Right hindlimb (tissue), 1 donor: ENCODE data around the gene PACRG.

Experiments used
- DNase-seq: peaks from one replicate; pipeline ENCODE4 v3.0.0-alpha.2; 2018

The PACRG gene

DNA sequence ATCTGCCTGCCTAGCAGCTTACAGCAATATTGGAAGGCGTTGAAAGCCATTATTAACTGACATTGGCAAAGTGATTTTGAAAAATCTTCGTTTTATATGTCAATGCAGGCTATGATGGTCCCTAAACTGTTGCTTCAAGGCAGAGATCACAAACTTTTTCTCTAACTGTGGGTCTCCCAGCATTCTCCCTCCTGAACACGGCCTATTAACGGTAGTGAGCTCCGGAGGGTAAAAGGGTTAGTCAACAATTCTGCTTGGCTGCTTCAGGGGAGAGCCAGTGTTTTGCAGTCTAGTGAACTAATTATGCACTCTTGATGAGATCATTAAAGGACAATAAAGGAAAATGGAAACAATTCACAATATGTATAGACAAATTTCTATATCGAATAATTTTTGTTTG lies 424.9 kb downstream of the PACRG start:
- no peak for DNase-seq

DNA sequence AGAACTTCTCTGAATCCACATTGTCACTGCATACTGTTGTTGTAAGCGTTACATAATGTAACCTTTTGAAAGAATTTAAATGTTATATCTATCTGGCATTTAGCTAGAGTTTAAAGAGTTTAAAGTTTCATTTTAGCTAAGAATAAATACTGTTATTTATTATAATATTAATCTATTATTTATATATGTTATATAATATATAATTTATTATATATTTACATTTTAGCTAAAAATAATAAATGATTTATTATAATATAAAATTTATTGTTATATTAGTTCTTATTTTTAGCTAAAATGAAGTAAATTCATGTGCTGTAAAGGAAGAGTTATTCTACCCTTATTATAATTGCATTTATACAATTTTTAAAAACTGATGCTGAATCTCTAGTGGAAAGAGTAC lies 431.3 kb downstream of the PACRG start:
- DNase-seq = no peak

DNA sequence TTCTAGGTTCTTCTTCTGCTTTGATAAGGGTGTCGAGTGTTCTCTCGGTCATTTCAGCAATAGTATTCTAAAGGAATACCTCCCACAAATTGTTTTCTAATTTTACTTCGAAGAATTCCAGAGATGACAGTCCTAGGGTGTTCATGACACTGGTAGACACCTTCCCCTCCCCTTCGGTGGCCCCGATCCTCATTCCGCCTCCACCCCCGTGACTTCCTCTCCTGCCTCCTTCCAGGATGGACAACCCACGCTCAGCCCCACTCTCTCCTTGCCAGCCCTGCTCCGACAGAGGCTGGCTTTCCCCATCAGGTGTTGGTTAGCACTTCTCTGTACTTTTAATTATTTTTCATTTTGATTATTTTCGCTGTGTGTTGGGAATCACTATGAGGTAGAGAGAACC lies 431.9 kb downstream of the PACRG start:
- no peak for DNase-seq

DNA sequence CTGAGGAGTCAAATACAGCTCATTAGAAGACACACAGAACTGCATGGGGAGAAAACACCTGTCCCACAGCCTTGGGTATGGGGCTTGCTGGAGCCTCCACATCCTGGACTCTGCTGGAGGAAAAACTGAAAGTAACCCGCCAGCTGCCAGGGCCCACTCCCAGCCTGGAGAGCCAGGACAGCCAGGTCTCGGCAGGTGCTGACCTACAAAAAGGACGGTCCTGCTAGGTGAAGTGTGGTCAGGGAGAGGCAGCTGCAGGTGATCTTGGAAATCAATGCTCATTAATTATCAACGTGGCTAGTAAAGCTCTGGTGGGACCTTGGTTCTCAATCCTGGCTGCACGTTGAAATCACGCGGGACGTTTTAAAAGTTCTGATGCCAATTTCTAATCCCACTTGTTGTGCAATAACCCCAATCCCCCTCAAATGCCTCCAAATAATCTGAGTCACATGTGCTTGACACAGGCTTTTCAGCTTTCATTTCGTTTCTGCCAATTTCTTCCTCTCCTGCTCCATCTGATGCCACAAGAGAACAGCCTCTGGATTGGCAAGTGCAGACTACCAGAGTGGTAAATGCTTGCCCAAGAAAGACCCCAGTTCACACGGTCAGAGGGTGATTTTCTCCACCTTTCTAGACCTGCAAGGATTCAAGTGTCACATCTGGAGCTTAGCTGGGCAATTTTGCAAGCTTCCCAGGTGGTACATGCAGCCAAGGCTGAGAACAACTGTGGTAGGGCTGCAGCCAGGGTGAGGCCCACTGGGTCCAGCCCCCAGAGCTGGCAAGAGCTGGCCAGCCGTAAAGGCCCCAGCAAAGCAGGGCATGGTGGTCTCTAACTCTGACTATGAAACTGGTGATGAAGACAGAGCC lies 434.5 kb downstream of the PACRG start:
- no peak for DNase-seq

DNA sequence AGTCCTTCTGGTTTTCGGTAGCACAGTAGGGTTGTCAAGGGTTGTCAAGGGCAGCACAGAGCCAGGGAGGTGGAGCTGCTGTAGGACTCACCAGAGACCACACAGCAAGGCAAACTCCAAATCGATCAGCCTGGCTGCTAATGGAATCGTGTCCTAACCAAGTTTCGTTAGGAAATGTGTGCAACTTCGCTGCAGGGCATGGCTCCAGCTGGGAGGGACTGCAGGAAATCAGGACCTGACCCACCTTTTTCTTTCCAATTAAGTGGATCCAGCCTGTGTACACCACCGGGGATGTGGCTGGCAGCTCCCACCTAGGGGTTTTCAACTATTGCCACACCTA lies 435.1 kb downstream of the PACRG start:
- no peak for DNase-seq

DNA sequence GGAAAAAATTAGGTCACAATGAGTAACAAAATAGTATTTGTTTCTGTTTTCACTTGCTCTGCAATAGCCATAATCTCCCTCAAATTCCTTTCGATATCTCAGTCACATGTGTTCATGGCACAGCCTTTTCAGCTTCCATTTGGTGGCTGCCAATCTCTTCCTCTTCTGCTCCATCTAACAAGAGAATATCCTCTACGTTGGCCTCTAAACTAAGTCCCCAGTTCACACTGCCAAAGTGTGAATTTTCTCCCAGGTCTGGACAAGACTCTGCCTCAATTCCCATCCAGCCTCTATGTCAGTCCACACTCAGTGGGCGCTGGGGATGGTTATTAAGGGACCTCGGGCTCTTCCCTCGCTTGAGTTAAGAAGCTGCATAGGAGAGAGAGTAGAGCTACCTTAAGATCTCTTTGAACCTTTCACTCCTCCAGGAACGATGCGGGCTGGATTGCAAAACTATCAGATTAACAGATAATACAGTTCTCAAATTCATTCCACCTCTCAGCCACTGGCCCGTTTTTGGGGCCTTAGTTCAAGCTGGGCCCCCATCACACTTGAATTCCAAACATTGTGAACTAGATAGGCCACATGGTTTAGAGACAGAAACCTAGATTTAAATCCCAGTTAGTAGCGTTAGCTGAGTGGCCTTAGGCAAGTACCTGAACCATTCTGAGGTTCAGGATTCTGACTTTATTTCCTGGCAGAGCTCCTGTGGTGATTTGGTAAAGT lies 436.6 kb downstream of the PACRG start:
- no peak for DNase-seq

DNA sequence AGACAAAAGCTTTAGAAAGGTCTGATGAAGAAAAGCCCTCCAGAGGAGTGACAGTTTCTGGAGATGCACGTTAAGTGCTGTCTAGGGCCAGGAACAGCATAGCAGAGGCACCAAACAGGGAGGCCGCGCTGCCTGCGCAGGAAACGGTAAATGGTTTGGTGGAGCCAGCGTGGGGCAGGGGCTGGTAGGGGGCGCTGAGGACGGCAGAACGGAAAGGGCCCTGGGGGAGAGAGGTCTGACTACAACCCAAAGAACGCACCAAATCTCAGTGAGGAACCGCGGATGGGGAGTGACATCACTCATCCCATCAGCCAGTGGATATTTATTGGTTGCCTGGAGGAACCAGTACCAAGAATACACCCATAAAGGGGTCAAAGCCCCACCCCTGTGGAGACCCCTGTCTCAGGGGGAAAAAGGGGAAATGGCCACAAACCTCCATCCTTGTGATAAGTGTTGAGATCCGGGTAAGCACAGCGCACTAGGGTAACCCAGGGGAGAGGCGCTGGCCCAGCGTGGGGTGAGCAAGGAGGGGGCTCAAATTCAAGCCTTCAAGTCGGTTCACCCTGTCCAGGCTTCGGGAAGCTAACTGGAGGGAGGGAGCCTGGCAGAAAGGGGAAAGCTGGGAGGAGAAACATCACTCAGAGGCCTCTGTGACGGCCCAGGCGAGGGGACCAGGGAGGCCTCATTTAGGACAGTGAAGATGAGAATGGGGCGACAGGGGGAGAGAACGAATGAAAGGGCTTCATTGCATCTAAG lies 437.6 kb downstream of the PACRG start:
- DNase-seq = no peak

DNA sequence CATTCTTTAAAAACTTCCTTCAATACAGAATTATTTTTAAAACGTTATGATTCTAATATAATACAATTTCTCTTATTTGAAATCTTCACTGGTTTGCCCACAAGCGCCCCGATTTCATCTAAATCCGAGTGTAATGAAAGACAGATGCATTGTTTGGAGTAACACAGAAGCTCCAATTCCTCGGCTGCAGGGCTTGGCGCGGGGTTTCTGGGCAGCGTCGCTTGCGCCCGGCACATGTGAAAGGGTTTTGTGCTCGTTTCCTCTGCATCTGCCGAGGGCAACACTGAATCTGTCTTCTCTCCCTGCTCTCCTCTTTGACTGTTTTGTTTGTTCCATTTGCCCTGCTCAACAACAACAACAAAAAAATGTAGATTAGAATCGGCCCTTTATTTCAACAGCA lies 438.1 kb downstream of the PACRG start:
- no peak for DNase-seq

DNA sequence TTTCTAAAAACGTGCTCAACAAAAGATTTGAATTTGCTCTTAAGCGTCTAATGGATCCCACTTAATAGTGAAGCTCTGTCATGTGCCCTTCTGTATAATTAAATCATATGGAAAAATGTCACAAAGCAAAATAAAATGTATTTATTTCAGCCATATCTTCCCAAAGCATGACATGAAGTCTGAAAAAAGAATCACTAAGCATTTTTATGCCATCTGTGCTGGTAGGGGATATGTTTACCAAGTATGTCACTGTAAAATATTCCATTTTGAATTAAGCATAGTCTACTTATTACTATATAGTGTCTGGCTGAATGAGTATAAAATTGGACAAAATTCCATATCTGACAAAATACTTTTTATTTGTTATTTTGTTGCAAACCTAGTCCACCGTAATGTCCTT lies 438.7 kb downstream of the PACRG start:
- no peak for DNase-seq

DNA sequence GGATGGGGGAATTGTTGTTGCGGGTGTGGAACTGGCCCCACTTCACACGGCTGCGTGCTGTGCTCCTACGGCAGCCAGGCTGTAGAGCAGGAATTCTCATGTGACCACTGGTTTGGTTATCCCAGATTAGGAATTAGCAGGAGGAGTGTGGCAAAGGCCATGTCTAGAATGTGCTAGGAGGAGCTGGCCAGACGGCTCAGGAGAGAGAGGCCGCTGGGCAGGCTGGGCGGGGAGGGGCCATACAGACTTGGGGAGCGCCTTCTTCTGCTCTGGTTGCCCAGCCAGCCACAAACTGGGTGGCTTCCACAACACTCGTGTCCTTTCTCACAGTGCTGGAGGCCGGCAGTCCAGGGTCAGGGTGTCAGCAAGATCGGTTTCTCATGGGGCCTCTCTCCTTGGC lies 441.7 kb downstream of the PACRG start:
- no peak for DNase-seq

DNA sequence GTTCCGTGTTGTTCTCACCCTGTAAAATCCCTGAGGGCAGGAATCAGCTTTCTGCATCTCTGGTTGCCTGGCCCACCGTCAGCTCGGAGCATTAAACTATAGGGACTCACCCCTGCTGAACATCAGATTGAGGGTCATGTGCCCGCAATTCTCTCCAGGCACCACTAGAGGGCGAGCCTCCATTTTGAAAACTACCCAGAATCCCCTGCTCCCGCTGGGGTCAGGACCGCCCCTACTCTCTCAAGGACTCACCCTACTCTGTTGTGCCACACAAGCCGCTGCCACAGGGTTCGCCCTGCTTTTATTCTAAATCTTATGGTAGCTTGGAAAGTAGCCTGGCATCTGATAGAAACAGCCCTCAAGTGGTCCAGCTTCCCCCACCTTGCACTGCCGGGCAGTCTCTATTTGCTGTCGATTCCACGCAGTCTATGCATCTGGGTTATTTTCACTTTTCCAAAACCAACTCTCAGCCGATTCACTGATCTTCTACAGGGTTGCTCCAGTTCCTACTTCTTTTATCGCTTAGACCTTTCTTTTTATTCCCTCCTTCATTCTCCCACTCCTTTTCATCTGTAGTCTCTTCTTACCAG lies 442.6 kb downstream of the PACRG start:
- no peak for DNase-seq

DNA sequence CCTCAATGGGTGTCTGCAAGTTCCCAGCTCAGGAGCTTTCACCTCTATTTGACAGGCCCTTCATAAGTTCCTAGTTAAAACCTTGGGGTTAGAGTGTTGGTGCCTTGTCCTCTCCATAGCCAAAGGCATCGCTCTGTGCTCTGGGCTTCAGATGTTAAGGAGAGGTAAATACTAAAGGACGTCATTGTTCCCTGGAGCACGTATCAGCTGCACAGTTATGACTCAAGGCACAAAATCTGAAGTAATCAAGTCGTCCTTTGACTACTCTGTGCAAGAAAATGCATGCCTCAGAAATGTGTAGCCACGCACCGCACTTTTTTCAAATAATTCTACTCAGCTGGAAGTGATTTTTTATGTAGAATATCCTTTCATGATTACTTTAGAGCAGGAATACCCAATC lies 446.0 kb downstream of the PACRG start:
- DNase-seq = no peak

DNA sequence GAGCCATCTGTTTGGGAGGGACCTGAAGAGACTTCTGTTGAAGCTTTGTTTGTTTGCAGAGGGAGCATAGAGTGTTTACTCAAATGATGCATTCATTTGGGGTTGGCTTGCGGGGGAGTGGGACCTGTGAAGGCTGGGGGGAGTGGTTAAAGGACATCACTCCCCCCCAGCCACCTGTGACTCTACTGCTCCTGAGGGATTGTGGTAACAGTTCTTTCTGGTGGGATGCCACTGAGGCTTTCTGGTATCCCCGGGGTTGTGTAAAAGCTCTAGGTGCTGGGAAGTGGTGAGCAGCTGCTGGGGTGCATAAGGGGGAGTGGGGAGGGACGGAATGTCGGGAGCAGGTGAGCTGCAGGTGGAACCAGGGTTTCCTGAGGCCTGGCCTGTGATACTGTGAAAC lies 447.5 kb downstream of the PACRG start:
- no peak for DNase-seq

DNA sequence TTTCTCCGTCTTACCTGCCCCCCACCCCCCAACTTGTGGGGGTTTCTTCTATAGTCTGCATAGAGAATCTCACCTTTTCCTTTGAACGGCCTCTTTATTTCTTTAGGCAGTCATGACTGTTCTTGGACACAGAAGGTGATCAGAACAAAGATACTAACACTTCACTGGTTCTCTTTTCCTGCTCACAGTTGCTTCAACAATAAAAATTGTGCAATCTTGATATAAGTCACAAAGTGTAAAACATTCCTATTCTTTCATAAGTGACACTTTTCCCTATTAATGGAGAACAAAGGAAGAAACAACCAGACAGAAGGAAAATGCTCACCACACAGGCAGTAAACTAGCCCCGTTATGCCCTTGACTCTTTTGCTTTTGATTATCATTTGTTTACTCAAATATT lies 448.3 kb downstream of the PACRG start:
- DNase-seq = no peak

DNA sequence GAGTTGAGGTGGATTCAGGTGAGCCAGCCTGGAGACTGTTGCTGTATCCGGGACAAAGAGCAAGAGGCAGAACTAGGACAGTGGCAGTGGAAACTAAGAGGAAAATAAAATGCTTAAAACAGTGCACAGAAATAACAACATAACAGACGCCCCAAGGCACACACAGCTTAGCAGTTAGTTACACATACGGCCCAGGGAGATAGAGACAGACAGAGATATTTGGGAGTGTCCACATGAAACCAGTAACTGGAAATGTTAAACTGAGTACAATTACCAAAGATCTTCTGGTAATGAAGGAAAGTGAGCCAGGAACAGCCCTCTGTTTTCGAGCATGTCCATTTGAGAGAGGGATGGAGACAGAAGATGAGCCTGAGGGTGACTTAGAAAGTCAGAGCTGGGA lies 449.2 kb downstream of the PACRG start:
- no peak for DNase-seq

DNA sequence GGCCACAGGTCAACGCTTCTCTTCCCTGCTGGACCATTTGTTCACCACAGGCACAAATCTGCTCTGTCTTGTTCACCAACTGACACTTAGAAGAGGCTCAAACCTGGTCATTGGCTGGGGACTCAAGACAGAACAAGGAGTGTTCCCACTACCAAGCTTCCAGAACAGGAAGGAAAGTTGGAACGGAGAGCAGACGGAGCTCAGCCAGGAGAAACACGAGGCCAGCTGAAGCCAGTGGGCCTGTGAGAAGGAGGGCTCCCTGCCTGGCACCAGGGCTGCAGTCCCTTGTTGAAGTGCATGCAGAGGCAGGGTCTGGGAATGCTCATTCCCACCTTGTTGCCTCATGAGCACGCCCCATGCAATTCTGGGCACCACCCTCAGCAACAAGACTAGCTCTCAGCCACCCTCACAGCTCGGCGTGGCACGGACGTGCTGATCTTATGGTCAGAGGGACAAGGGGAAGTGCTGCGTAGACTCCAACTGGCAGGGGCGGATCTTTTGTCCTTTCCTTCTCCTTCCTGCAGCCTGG lies 450.2 kb downstream of the PACRG start:
- no peak for DNase-seq

DNA sequence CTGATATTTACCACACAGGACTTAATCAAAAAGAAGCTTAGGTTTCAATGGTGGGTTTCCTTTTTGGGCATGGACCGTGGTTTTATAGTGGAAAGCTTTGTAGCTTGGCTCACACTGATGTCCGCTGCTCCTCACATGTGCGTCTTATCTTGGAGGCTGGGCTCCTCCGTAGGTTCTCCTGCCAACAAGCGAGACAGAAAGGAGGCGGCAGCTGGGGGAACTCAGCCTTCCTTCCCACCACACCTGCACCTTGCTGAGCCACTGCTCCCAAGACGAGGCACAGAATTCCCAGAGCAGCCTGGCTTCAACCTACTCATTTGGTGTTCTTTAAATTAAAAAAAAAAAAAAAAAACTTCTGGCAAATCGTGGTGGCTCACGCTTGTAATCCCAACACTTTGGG lies 451.3 kb downstream of the PACRG start:
- no peak for DNase-seq

DNA sequence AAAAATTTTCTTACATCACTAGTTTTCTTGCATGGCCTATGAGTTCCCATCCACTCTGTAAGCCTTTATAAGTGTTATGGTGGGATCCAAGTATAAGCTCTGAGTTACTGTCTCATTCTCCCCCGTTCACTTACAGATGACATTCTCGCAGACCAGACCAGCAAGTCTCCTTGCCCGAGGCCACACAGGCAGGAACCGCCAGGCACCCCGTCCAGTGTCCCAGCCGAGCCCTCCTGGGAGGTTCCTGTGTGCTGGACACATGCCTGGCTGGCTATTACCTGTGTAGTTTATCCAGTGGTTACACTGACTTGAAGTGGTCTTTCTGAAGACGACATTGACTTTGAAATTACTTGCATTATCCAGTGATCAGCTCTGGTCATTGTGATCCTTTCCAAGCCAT lies 451.9 kb downstream of the PACRG start:
- no peak for DNase-seq

DNA sequence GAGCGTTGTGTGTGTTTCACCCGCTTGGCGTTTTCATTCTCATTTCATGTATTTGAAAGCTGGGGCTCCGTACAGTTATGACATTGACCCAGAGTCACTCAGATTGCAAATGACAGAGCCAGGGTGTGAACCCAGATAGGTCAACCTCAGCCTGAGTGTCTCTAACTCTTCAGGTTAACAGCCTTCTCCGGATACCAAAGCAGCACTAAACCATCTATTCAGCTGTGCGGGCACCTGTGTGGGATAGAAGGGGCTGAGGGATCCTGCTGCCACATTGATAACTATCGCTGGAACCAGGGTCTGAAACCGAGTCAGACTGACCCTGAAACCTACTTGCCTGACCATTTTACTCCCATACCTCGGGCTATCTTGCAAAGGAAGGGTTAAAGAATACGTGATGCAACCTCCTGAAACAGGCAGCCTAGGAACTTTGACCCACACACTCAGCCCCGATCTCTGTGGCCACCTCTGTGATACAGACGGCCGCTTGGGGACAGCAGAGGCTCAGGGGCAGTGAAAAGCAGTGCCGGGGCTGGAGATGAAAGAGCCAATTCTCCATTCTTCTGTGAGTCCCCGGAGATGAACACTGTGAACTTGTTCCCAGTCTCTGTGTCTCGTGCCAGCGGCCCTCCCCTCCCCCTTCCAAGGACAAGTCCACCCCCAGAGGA lies 453.2 kb downstream of the PACRG start:
- peak; percentile 61 for DNase-seq

DNA sequence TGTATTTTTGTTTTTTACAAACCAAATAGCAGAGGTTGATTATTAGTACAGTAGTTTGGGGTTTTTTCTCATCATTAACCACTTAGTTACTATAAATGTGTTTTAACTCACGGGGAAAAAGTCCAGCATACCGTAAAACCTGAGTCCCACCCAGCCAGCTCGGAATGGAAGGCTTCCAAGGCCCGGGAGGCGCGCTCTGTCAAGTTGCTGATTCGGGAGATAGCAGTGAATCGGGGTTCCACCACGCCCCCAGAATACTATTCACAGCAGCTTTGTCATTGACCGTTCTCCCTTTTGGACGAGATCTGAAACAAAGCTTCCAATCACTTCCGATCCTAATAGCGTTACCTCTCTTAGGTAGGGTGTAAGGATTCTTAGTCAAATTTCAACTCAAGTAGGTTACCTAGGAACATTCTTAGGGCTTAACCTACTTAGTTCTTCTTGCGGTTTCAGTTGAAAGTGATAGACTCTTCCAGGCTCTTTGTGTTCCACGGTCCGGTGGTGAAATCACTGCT lies 453.9 kb downstream of the PACRG start:
- DNase-seq = no peak

DNA sequence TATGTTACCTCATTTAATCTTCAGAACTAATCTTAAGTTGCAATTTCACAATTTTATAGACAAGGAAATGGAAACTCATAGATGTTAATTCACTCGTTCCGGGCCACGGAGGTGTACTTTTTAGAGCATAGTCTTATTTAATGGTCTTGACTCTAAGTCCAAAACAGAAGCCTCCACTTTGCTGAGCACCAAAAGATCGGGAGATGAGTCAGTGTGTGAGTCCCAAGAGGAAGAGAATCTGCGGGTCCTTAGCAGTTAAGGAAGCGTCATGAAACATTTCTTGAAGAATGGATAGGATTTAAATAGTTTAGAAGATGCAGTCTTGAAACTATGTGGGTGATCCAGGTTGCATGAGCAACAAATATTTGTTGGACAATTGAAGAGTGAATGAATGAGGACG lies 454.9 kb downstream of the PACRG start:
- DNase-seq = no peak

DNA sequence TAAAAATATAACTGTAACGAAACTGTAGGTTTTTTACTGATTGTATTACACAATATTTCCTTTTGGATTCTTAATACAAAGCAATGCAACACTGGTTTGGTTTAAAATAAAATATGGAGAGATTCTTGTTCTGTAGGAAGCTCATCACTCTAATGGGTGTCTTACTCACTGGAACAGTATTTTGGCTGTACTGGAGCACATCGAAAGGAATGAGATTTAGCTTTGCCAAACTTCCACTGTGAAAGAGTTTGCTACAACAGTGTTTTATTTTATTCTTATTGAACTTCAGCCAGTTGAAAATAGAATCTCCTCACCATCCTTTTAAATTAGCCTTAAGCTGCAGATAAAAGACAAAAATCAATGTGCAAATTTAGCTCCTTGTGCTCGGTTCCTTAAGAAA lies 456.0 kb downstream of the PACRG start:
- DNase-seq = no peak
